ENCODE measurements around the gene NUMB. TPM values are rescaled to one million over a fixed set of nuclear protein-coding genes. Genes with fewer than 3 reads are reported as not detected.
A peak's percentile ranks its signal among the peaks of the same experiment; 100 is the strongest.

Gene NUMB
- total and polyA plus RNA-seq, 12 donors, result 18.9 to 42.6 (median 32.0) TPM

- no peak for TF ChIP-seq CTCF (IDR thresholded peaks at IDR 0.05)
- ATAC-seq, result peak in 1 of 8 donors; percentile 6
- intact Hi-C loops (cut with DNase I), result no loop called here
- peak overlapping the region in 2 of 10 donors; percentile 25 to 44 for H3K27ac ChIP-seq
- peak overlapping the region in 9 of 10 donors; percentile 44 to 57 (median 55) for H3K4me3 ChIP-seq
- no peaks in the 10 kb centered on the region for H3K9me3 ChIP-seq
- H3K36me3 ChIP-seq, result no peaks in the 10 kb centered on the region
- 51 to 58% methylated on average over 10 of the region's 10 CpGs for WGBS, 2 donors
- peaks cover 9 to 89% (median 73%) of the 10 kb centered on the region in 7 donors for H3K27me3 ChIP-seq
- no peak for DNase-seq
- H3K4me1 ChIP-seq, result peaks cover 5 to 82% (median 32%) of the 10 kb centered on the region in 9 donors
Observed at GRCh38 chr14:73238424-73238852, 219.9 kb downstream of the NUMB start.

GRCh38 chr14:73237786-73238423 is 220.4 kb downstream of the NUMB start:
- TF ChIP-seq CTCF (IDR thresholded peaks at IDR 0.05), result no peak
- peak overlapping the region in 2 of 10 donors; percentile 25 to 44 for H3K27ac ChIP-seq
- peaks cover 5 to 83% (median 32%) of the 10 kb centered on the region in 9 donors for H3K4me1 ChIP-seq
- peaks cover 9 to 92% (median 73%) of the 10 kb centered on the region in 7 donors for H3K27me3 ChIP-seq
- DNase-seq (no peak), ATAC-seq (peak in 4 of 8 donors; percentile 6 to 27 (median 20))
- intact Hi-C loops (cut with DNase I), result no loop called here
- H3K9me3 ChIP-seq, result no peaks in the 10 kb centered on the region
- H3K4me3 ChIP-seq, result peak overlapping the region; percentile 32 to 57 (median 54)
- no peaks in the 10 kb centered on the region for H3K36me3 ChIP-seq
- 4% methylated on average over 56 to 73 of the region's 73 CpGs for WGBS, 2 donors

- Histone ChIP-seq H3K36me3 (no peaks in the 10 kb centered on the region), H3K4me1 (peaks cover 5 to 83% (median 32%) of the 10 kb centered on the region in 9 donors), H3K27me3 (peaks cover 9 to 98% (median 73%) of the 10 kb centered on the region in 7 donors), H3K9me3 (no peaks in the 10 kb centered on the region), H3K27ac (peak within 1 kb of the TSS in 2 of 10 donors; percentile 25 to 44), H3K4me3 (peak within 1 kb of the TSS; percentile 32 to 57 (median 54))
- ATAC-seq, result peak in 6 of 8 donors; percentile 13 to 34 (median 30)
- DNase-seq, result no peak
- intact Hi-C loops (cut with DNase I), result no loop called here
- WGBS, 2 donors, result 4 to 7% methylated on average over 45 to 48 of the region's 48 CpGs
- no peak for TF ChIP-seq CTCF (IDR thresholded peaks at IDR 0.05)
Observed at GRCh38 chr14:73237219-73237785, 221.0 kb downstream of the NUMB start, which contains the start of gene PAPLN. PAPLN (plus strand) TSS chr14:73237506; CDS start chr14:73239779, 2,273 bp downstream.

- no peak for DNase-seq
- WGBS, 2 donors, result 66 to 76% methylated on average over 6 to 7 of the region's 7 CpGs
- peaks cover 9 to 95% (median 69%) of the 10 kb centered on the region in 7 donors for H3K27me3 ChIP-seq
Observed at GRCh38 chr14:73236752-73237218, 221.6 kb downstream of the NUMB start.

More at GRCh38 chr14:73236752-73237218, 221.6 kb downstream of the NUMB start:
- peaks cover 5 to 83% (median 32%) of the 10 kb centered on the region in 9 donors for H3K4me1 ChIP-seq
- no peak overlapping the region for H3K27ac ChIP-seq
- no peaks in the 10 kb centered on the region for H3K9me3 ChIP-seq
- no peak for TF ChIP-seq CTCF (IDR thresholded peaks at IDR 0.05)
- intact Hi-C loops (cut with DNase I), result no loop called here
- no peak for ATAC-seq
- no peaks in the 10 kb centered on the region for H3K36me3 ChIP-seq
- peak overlapping the region in 2 of 10 donors; percentile 52 to 57 for H3K4me3 ChIP-seq

All from heart right ventricle (tissue), 16 donors.